ENCODE data around the gene COA4. TPM values are rescaled to one million over a fixed set of nuclear protein-coding genes. Genes with fewer than 3 reads are reported as not detected.
"Not testable (repeated sequence)": the region's sequence is repeated elsewhere in the genome, so short reads cannot be mapped to it uniquely, and the experiment has no call there.

Gene COA4
- total RNA-seq, 1 experiment from 2014 or later, result 367 TPM

DNA sequence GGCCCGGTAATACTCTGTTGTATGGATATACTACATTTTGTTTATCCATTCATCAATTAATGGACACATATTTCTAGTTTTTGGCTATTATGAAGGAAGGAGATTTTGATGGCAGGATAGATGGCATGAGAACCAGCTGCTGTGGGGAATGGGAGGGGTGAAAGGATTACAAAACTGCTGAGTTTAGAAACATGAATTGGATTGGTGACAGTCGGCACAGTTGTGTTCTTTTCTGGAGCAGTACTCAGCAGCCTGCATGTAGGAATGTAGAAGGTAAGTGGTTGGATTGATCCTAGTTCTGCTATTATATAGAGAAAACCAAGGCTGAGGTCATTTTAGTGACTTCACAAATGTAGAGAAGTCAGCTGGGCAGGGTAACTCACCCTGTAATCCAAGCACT, 7.2 kb upstream of the COA4 start:
- no peak overlapping the region for H2AFZ ChIP-seq (ENCODE audit: low read length)
- H3K27ac ChIP-seq (ENCODE audit: low read length), result no peak overlapping the region
- intact Hi-C loops (cut with micrococcal nuclease), result no loop called here
- H3K36me3 ChIP-seq (ENCODE audit: low read depth, low read length), result no peaks in the 10 kb centered on the region
- ChIA-PET CTCF (no interaction called here), POLR2A (ENCODE audit: unreplicated experiment) (no interaction called here)
- H4K20me1 ChIP-seq (ENCODE audit: low read length), result no peaks in the 10 kb centered on the region
- H3K4me3 ChIP-seq (ENCODE audit: low read length), result no peak overlapping the region
- no peak for ATAC-seq
- H3K9me2 ChIP-seq (replicated peaks; ENCODE audit: low read length), result no peaks in the 10 kb centered on the region
- H3K4me1 ChIP-seq (ENCODE audit: insufficient read depth, low read length), result peaks cover 4% of the 10 kb centered on the region
- H3K9ac ChIP-seq (ENCODE audit: low read length), result no peak overlapping the region
- no TSS peak for BruUV-seq (replicated peaks)
- H3F3A ChIP-seq (ENCODE audit: low read length, unreplicated experiment), result no peaks in the 10 kb centered on the region
- TF ChIP-seq EZH2phosphoT487 (IDR thresholded peaks at IDR 0.05; ENCODE audit: borderline replicate concordance, low read length) (no peak), CTCF (conservative IDR thresholded peaks at IDR 0.05; ENCODE audit: low read depth, low read length) (no peak), EZH2 (IDR thresholded peaks at IDR 0.05; ENCODE audit: low read length, unreplicated experiment) (no peak)
- no peak for DNase-seq
- no peaks in the 10 kb centered on the region for H3K79me2 ChIP-seq (ENCODE audit: low read length)
- H3K27me3 ChIP-seq (ENCODE audit: low read length), result no peaks in the 10 kb centered on the region
- H3K4me2 ChIP-seq (ENCODE audit: low read length), result no peak overlapping the region
- H3K9me3 ChIP-seq (ENCODE audit: low read length), result no peaks in the 10 kb centered on the region

DNA sequence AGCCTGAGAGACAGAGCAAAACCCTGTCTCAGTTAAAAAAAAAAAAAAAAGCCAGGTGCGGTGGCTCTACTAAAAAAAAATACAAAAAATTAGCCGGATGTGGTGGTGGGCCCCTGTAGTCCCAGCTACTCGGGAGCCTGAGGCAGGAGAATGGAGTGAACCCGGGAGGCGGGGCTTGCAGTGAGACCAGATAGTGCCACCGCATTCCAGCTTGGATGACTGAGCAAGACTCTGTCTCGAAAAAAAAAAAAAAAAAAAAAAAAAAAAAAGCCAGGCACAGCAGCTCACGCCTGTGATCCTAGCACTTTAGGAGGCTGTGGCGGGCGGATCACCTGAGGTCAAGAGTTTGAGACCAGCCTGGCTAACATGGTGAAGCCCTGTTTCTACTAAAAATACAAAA, 3.8 kb upstream of the COA4 start:
- H3K9me2 ChIP-seq (replicated peaks; ENCODE audit: low read length); BruUV-seq (replicated peaks); POLR2A ChIA-PET (ENCODE audit: unreplicated experiment); CTCF ChIA-PET; DNase-seq; H3K36me3 ChIP-seq (ENCODE audit: low read depth, low read length); H2AFZ ChIP-seq (ENCODE audit: low read length); H3K27ac ChIP-seq (ENCODE audit: low read length); H3K27me3 ChIP-seq (ENCODE audit: low read length); H3F3A ChIP-seq (ENCODE audit: low read length, unreplicated experiment); H4K20me1 ChIP-seq (ENCODE audit: low read length); intact Hi-C loops (cut with micrococcal nuclease); ATAC-seq; H3K9me3 ChIP-seq (ENCODE audit: low read length); H3K4me2 ChIP-seq (ENCODE audit: low read length); H3K4me3 ChIP-seq (ENCODE audit: low read length); H3K9ac ChIP-seq (ENCODE audit: low read length): not testable (repeated sequence)
- H3K4me1 ChIP-seq (ENCODE audit: insufficient read depth, low read length), result peaks cover 11% of the 10 kb centered on the region
- peaks cover 26% of the 10 kb centered on the region for H3K79me2 ChIP-seq (ENCODE audit: low read length)

DNA sequence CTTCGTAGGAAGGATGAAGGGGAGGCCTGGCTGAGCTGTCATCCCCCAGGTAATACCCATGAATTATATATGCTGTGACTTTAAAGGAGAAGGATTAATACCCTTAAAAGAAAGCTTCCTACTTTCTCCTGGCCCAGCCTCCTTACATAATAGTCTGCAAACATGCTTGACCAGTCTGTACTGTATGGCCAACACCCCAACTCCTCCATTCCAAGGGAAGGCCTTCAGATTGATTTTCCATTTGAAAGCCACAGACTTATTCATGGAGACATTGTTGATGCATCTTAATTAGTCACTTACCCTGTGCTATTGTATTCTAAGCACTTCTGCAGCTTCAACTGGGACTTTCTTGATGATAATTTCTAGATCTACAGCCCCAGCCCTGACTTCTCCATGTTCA, 2.1 kb upstream of the COA4 start:
- DNase-seq (no peak), ATAC-seq (no peak)
- Histone ChIP-seq H3K9me3 (ENCODE audit: low read length) (no peaks in the 10 kb centered on the region), H3K9me2 (replicated peaks; ENCODE audit: low read length) (no peaks in the 10 kb centered on the region), H3K36me3 (ENCODE audit: low read depth, low read length) (peaks cover 9% of the 10 kb centered on the region; the same call in 1 of the 2 replicates), H3F3A (ENCODE audit: low read length, unreplicated experiment) (no peaks in the 10 kb centered on the region), H3K4me3 (ENCODE audit: low read length) (no peak overlapping the region), H4K20me1 (ENCODE audit: low read length) (no peaks in the 10 kb centered on the region), H3K27ac (ENCODE audit: low read length) (no peak overlapping the region), H3K79me2 (ENCODE audit: low read length) (peaks cover 43% of the 10 kb centered on the region), H3K9ac (ENCODE audit: low read length) (no peak overlapping the region), H2AFZ (ENCODE audit: low read length) (no peak overlapping the region), H3K4me1 (ENCODE audit: insufficient read depth, low read length) (peaks cover 19% of the 10 kb centered on the region), H3K4me2 (ENCODE audit: low read length) (no peak overlapping the region), H3K27me3 (ENCODE audit: low read length) (no peaks in the 10 kb centered on the region)
- no TSS peak for BruUV-seq (replicated peaks)
- POLR2A ChIA-PET (ENCODE audit: unreplicated experiment), result no interaction called here
- intact Hi-C loops (cut with micrococcal nuclease), result no loop called here
- TF ChIP-seq EZH2phosphoT487 (IDR thresholded peaks at IDR 0.05; ENCODE audit: borderline replicate concordance, low read length) (no peak), CTCF (conservative IDR thresholded peaks at IDR 0.05; ENCODE audit: low read depth, low read length) (no peak), EZH2 (IDR thresholded peaks at IDR 0.05; ENCODE audit: low read length, unreplicated experiment) (no peak)
- CTCF ChIA-PET, result no interaction called here

Measured in PC-3 (cell line).